Common myeloid progenitor, CD34-positive (primary cell): ENCODE measurements around the gene AXDND1.

Experiments
- CTCF ChIA-PET: fragments of 350-600 bp; sonication (Branson Sonifier 250); formaldehyde crosslinking; loops from one replicate; lab custom pipeline; 2021; ENCODE audit warnings: antibody characterized with exemption; lab: Charles Lee
- POLR2A ChIA-PET: fragments of 350-600 bp; sonication (Branson Sonifier 250); formaldehyde crosslinking; loops from one replicate; lab custom pipeline; 2021; ENCODE audit warnings: antibody characterized with exemption; lab: Charles Lee
- DNase-seq, 3 donors: peaks; one replicate each; pipeline versions ENCODE4 v3.0.0 to v3.0.0-alpha.2; 2013
- H3K27ac ChIP-seq, 2 experiments: 1 replicate in 1 of 2; 2 replicates in 1 of 2; pipeline ENCODE4 v1.7.0; 2013; ENCODE audit warnings: inconsistent platforms in 2 of 2, low read length in 2 of 2, mild to moderate bottlenecking in 2 of 2, low read depth in 1 of 2, moderate library complexity in 1 of 2; ENCODE audit not compliant: severe bottlenecking in 2 of 2, insufficient read depth in 1 of 2, poor library complexity in 1 of 2
- H3K27me3 ChIP-seq, 5 experiments: replicated peaks in 2 of 5; 1 replicate in 3 of 5; 2 replicates in 2 of 5; pipeline versions ENCODE4 v1.6.1 to v1.7.0; 2013; ENCODE audit warnings: low read length in 4 of 5, mild to moderate bottlenecking in 2 of 5, moderate library complexity in 2 of 5, inconsistent platforms in 1 of 5; ENCODE audit not compliant: insufficient read depth in 5 of 5, control insufficient read depth in 4 of 5
- H3K36me3 ChIP-seq, 4 experiments: 1 replicate in 2 of 4; 2 replicates in 2 of 4; pipeline versions ENCODE4 v1.6.1 to v1.7.0; 2013; ENCODE audit warnings: low read length in 3 of 4, control low read depth in 1 of 4, mild to moderate bottlenecking in 1 of 4; ENCODE audit not compliant: control insufficient read depth in 4 of 4, insufficient read depth in 4 of 4
- H3K4me1 ChIP-seq, 4 experiments: 1 replicate in 3 of 4; 2 replicates in 1 of 4; pipeline versions ENCODE4 v1.6.1 to v1.7.1; 2013; ENCODE audit warnings: low read length in 3 of 4, mild to moderate bottlenecking in 3 of 4, control low read depth in 1 of 4, inconsistent platforms in 1 of 4, moderate library complexity in 1 of 4; ENCODE audit not compliant: control insufficient read depth in 4 of 4, insufficient read depth in 4 of 4; ENCODE audit errors: control extremely low read depth in 1 of 4
- H3K4me3 ChIP-seq, 7 experiments: 1 replicate in 4 of 7; 2 replicates in 3 of 7; pipeline versions ENCODE4 v1.5.1 to v1.7.0; 2013; ENCODE audit warnings: mild to moderate bottlenecking in 7 of 7, low read length in 6 of 7, moderate library complexity in 6 of 7, inconsistent platforms in 2 of 7, low read depth in 2 of 7, control low read depth in 1 of 7; ENCODE audit not compliant: insufficient read depth in 4 of 7, control insufficient read depth in 1 of 7; ENCODE audit errors: extremely low read depth in 1 of 7
- H3K9me3 ChIP-seq, 5 experiments: 1 replicate in 4 of 5; 2 replicates in 1 of 5; pipeline versions ENCODE4 v1.6.1 to v1.7.1; 2013; ENCODE audit warnings: low read length in 4 of 5, mild to moderate bottlenecking in 2 of 5, inconsistent platforms in 1 of 5, low read depth in 1 of 5, moderate library complexity in 1 of 5; ENCODE audit not compliant: control insufficient read depth in 4 of 5, insufficient read depth in 2 of 5; ENCODE audit errors: control extremely low read depth in 1 of 5
- WGBS: methylation state at CpG from one replicate; pipeline ENCODE4 v1.1.5; 2013; ENCODE audit not compliant: insufficient coverage; 5-methylcytosine and 5-hydroxymethylcytosine counted together

The AXDND1 gene

DNA sequence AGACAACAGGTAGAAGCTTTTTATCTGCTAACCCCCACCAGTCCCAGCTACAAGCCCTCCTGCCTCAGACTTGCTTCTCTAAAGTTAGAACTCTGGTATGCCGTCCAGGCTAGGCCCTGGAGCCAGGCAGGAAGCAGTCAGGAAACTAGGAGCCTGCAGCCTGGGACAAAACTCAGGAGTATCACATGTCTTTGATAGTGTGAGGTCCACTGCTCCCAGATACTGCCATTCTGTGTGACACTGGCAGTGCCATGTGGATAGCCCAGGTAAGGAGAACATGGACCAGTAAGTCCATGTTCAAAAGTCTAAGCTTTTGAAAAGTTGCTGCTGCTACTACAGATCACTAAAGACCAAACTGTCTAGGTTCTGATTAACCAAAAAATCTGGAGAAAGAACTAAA, 164.6 kb downstream of the AXDND1 start:
- POLR2A ChIA-PET = no interaction called here
- H3K4me1 ChIP-seq = no peaks in the 10 kb centered on the region
- H3K36me3 ChIP-seq = no peaks in the 10 kb centered on the region
- H3K27ac ChIP-seq = no peak overlapping the region
- no peak for DNase-seq
- H3K4me3 ChIP-seq = no peak overlapping the region
- 67% methylated on average over 1 of the region's 1 CpG for WGBS
- CTCF ChIA-PET = interaction anchor here (1.6 kb wide), 1 partner anchor 15 kb away, joined by 3 read pairs; no protein-coding TSS in a partner anchor
- no peaks in the 10 kb centered on the region for H3K27me3 ChIP-seq
- H3K9me3 ChIP-seq = no peaks in the 10 kb centered on the region

- peaks cover 0 to 6% (median 0%) of the 10 kb centered on the region in 5 experiments for H3K9me3 ChIP-seq
- CTCF ChIA-PET = no interaction called here
- H3K27ac ChIP-seq = no peak overlapping the region
- POLR2A ChIA-PET = no interaction called here
- no CpG with 5 or more reads among the region's 2 CpGs for WGBS
- no peaks in the 10 kb centered on the region for H3K27me3 ChIP-seq
- H3K4me1 ChIP-seq = no peaks in the 10 kb centered on the region
- no peak overlapping the region for H3K4me3 ChIP-seq
- H3K36me3 ChIP-seq = no peaks in the 10 kb centered on the region
- DNase-seq = no peak
Observed at GRCh38 chr1:179541774-179542173, 176.0 kb downstream of the AXDND1 start.

DNA sequence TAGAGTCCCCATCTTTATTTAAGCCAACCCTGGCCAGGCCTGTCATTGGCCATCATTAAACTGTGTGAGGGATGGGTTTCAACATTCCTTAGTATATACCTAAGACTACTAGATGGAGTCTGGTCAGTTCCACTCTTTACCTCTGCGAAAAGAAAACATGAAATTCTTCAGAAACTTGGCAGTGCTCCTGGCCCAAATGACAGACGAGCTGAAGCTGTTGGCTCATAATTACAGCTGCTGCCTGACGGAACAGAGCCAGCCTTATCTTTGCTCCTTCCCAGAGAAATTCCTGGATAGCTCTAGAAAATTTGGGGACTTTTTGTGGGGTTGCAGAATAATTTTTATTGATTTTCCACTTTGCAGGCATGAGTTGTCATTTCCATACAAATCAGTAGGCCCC, 179.6 kb downstream of the AXDND1 start:
- H3K36me3 ChIP-seq = no peaks in the 10 kb centered on the region
- WGBS = 96% methylated on average over 3 of the region's 3 CpGs
- no peak overlapping the region for H3K27ac ChIP-seq
- ChIA-PET CTCF (interaction anchor here (1.5 kb wide), 1 partner anchor 14 kb away, joined by 3 read pairs; no protein-coding TSS in a partner anchor), POLR2A (no interaction called here)
- H3K27me3 ChIP-seq = no peaks in the 10 kb centered on the region
- H3K9me3 ChIP-seq = peaks cover 0 to 6% (median 0%) of the 10 kb centered on the region in 5 experiments
- no peak for DNase-seq
- no peaks in the 10 kb centered on the region for H3K4me1 ChIP-seq
- no peak overlapping the region for H3K4me3 ChIP-seq

GRCh38 chr1:179547021-179547535, 181.3 kb downstream of the AXDND1 start:
- ChIA-PET POLR2A (interaction anchor here (0.6 kb wide), 1 partner anchor 68 kb away, joined by 5 read pairs; no protein-coding TSS in a partner anchor), CTCF (no interaction called here)
- H3K9me3 ChIP-seq = peaks cover 0 to 2% (median 0%) of the 10 kb centered on the region in 5 experiments
- H3K4me1 ChIP-seq = no peaks in the 10 kb centered on the region
- 81% methylated on average over 1 of the region's 2 CpGs for WGBS
- no peak for DNase-seq
- H3K27me3 ChIP-seq = no peaks in the 10 kb centered on the region
- no peak overlapping the region for H3K27ac ChIP-seq
- H3K36me3 ChIP-seq = no peaks in the 10 kb centered on the region
- H3K4me3 ChIP-seq = no peak overlapping the region

GRCh38 chr1:179548666-179549367, 183.0 kb downstream of the AXDND1 start:
- Histone ChIP-seq H3K36me3 (no peaks in the 10 kb centered on the region), H3K27me3 (no peaks in the 10 kb centered on the region), H3K4me3 (no peak overlapping the region), H3K27ac (no peak overlapping the region), H3K9me3 (peaks cover 0 to 2% (median 0%) of the 10 kb centered on the region in 5 experiments), H3K4me1 (no peaks in the 10 kb centered on the region)
- ChIA-PET CTCF (no interaction called here), POLR2A (no interaction called here)
- DNase-seq = no peak
- 74% methylated on average over 3 of the region's 3 CpGs for WGBS

DNA sequence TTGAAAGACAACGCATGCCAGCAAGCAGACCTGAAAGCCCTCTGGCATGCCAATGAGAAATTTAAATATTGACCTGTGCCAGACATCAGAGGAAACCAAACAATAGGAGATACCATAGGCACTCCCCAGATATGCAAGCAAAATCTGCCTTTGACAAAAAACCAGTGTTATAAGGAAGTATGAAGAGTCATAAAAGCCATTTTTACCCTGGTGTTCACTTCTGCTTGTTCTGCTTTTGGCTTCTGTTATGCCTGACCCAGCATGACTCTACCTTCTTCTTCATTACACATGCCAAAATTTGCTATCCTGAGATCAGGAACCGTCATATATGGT, 183.6 kb downstream of the AXDND1 start:
- POLR2A ChIA-PET = no interaction called here
- Histone ChIP-seq H3K27me3 (no peaks in the 10 kb centered on the region), H3K36me3 (no peaks in the 10 kb centered on the region), H3K4me3 (no peak overlapping the region), H3K27ac (no peak overlapping the region), H3K4me1 (no peaks in the 10 kb centered on the region), H3K9me3 (peaks cover 0 to 2% (median 0%) of the 10 kb centered on the region in 5 experiments)
- CTCF ChIA-PET = no interaction called here
- WGBS = 100% methylated on average over 1 of the region's 2 CpGs
- no peak for DNase-seq
